BLaER1 treated with 17β-estradiol and CSF1 and Interleukin-3, amounts not matched to agents 10 nM and 100 nM (cell line): ENCODE results near the gene APBA2.

ENCODE experiments used
- H3K27ac ChIP-seq, 11 experiments: shearing (Covaris generic); formaldehyde crosslinking; 2 replicates each; pipeline ENCODE4 v1.8.1; 2022
- H3K27me3 ChIP-seq, 11 experiments: shearing (Covaris generic); formaldehyde crosslinking; 2 replicates each; pipeline ENCODE4 v1.8.1; 2022
- H3K36me3 ChIP-seq, 11 experiments: shearing (Covaris generic); formaldehyde crosslinking; 2 replicates each; pipeline ENCODE4 v1.8.1; 2022
- H3K4me1 ChIP-seq, 10 experiments: shearing (Covaris generic); formaldehyde crosslinking; 2 replicates each; pipeline ENCODE4 v1.8.1; 2022
- H3K4me2 ChIP-seq, 11 experiments: shearing (Covaris generic); formaldehyde crosslinking; 2 replicates each; pipeline ENCODE4 v1.8.1; 2022
- H3K4me3 ChIP-seq, 10 experiments: shearing (Covaris generic); formaldehyde crosslinking; 2 replicates each; pipeline ENCODE4 v1.8.1; 2022
- H3K9ac ChIP-seq, 11 experiments: shearing (Covaris generic); formaldehyde crosslinking; 2 replicates each; pipeline ENCODE4 v1.8.1; 2022
- H3K9me3 ChIP-seq, 11 experiments: shearing (Covaris generic); formaldehyde crosslinking; replicated peaks in 1 of 11; 2 replicates each; pipeline ENCODE4 v1.8.1; 2022
- H4K20me1 ChIP-seq, 11 experiments: shearing (Covaris generic); formaldehyde crosslinking; 2 replicates each; pipeline ENCODE4 v1.8.1; 2022
- Cebpa-rat ChIP-seq, 11 experiments: shearing (Covaris generic); IDR thresholded peaks; 2 replicates each; pipeline ENCODE4 v1.8.1; 2022

APBA2 gene

DNA sequence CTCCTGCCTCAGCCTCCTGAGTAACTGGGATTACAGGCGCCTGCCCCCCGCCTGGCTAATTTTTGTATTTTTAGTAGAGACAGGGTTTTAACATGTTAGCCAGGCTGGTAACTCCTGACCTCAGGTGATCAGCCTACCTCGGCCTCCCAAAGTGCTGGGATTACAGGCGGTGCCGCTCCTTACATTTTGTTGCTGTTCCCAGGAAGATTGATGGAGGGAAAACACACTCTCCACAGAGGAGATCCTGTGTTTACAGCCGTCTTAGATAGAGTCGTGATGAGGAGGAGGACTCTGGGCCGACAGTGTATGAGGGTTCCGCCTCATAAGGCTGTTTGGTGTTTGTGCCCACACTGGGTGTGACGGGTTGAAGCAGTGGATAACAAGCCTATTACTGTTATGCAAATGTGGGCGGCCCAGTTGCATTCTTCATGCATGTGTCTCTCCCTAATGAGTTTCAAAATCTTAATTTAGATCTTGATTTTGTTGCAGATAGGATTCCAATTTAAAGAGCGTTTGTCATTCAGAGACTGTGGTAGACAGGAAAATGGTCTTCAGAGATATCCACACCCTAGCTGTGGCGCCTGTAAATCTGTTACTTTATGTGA, 60.0 kb downstream of the APBA2 start:
- Histone ChIP-seq H3K27ac (no peak overlapping the region), H3K4me3 (no peak overlapping the region)
- TF ChIP-seq Cebpa-rat (IDR thresholded peaks at IDR 0.05), result no peak

DNA sequence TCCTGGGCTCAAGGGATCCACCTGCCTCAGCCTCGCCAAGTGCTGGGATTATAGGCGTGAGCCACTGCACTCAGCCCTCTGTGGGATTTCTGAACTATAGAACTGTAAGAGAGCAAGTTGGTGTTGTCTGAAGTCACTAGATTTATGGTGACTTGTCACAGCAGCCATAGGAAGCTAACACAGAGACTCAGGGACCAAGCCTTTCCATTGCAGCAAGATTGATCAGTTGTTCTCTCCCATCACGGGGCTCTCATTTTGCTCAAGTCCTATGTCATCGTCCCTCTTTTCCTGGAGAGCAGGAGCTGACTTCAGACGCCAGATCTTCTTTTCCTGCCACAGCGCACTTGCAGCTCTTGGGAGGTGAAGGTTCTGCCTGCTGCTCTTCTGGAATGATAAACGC, 61.0 kb downstream of the APBA2 start:
- no peak overlapping the region for H3K4me3 ChIP-seq
- peaks cover 0 to 75% (median 0%) of the 10 kb centered on the region in 11 experiments; a peak in 7 of 22 replicates for H3K27me3 ChIP-seq
- no peak overlapping the region for H3K9ac ChIP-seq
- peaks cover 0 to 14% (median 5%) of the 10 kb centered on the region in 11 experiments; a peak in 6 of 22 replicates for H3K36me3 ChIP-seq
- H3K27ac ChIP-seq, result no peak overlapping the region
- peaks cover 0 to 50% (median 23%) of the 10 kb centered on the region in 10 experiments; a peak in 13 of 20 replicates for H3K4me1 ChIP-seq
- peaks cover 0 to 78% (median 19%) of the 10 kb centered on the region in 11 experiments; a peak in 12 of 22 replicates for H4K20me1 ChIP-seq
- peaks cover 13 to 43% (median 30%) of the 10 kb centered on the region in 11 experiments for H3K9me3 ChIP-seq
- TF ChIP-seq Cebpa-rat (IDR thresholded peaks at IDR 0.05), result no peak
- peak overlapping the region in 1 of 11 experiments; percentile 31; a peak in 1 of 22 replicates for H3K4me2 ChIP-seq

More for the DNA sequence above, 60.0 kb downstream of the APBA2 start:
- Histone ChIP-seq H3K27me3 (peaks cover 0 to 85% (median 0%) of the 10 kb centered on the region in 11 experiments; a peak in 7 of 22 replicates), H3K4me2 (no peak overlapping the region), H3K9ac (no peak overlapping the region), H3K9me3 (peaks cover 17 to 47% (median 31%) of the 10 kb centered on the region in 11 experiments), H3K4me1 (peaks cover 0 to 60% (median 33%) of the 10 kb centered on the region in 10 experiments; a peak in 15 of 20 replicates), H3K36me3 (peaks cover 0 to 14% (median 5%) of the 10 kb centered on the region in 11 experiments; a peak in 6 of 22 replicates), H4K20me1 (peaks cover 0 to 85% (median 19%) of the 10 kb centered on the region in 11 experiments; a peak in 12 of 22 replicates)

DNA sequence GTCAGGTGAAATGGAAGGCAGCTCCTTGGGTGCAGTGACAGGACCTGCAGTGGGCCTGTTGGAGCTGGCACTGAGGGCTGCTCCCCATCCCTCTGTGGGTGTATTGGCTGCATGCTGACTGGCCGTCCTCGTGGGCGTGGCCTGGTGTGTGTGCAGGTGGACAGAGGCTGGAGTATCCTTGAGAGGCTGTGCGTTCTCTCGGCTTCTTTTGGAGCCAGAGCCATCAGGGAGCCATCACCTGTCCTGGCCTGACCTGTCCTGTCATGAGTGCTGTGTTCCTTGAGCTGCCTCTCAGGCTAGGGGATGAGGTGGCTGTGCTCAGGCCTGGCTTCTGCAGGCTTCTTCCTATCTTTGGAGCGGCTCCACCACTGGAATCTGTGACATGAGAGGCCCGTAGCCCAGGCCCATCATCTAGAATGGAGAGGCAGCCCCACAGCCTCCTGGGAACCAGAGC, 61.5 kb downstream of the APBA2 start:
- H3K27me3 ChIP-seq, result peaks cover 0 to 71% (median 0%) of the 10 kb centered on the region in 11 experiments; a peak in 7 of 22 replicates
- peaks cover 0 to 50% (median 20%) of the 10 kb centered on the region in 10 experiments; a peak in 13 of 20 replicates for H3K4me1 ChIP-seq
- H3K9ac ChIP-seq, result no peak overlapping the region
- H3K36me3 ChIP-seq, result peaks cover 0 to 14% (median 5%) of the 10 kb centered on the region in 11 experiments; a peak in 6 of 22 replicates
- peaks cover 0 to 79% (median 19%) of the 10 kb centered on the region in 11 experiments; a peak in 12 of 22 replicates for H4K20me1 ChIP-seq
- no peak for TF ChIP-seq Cebpa-rat (IDR thresholded peaks at IDR 0.05)
- H3K4me2 ChIP-seq, result peak overlapping the region in 3 of 11 experiments; percentile 21 to 52 (median 31); a peak in 3 of 22 replicates
- no peak overlapping the region for H3K27ac ChIP-seq
- no peak overlapping the region for H3K4me3 ChIP-seq
- peaks cover 9 to 39% (median 26%) of the 10 kb centered on the region in 11 experiments for H3K9me3 ChIP-seq

DNA sequence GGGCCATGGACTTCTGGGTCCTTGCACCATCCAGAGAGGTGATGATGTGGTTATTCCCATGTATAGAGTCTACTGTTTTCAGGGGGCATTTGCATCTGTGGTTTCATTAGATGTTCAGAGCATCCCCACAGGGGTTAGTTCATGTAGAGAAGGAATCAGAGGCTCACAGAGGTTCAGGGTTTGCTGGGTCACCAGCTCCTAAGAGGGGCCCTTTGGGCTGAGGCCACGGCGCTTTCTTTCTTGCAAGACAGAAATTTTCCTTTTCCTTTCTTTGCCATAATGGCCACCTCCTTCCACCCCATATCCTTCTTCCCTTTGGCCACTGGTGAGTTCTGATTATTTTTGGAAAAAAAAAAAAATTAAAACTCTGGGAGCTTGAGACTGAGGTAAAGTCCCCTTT, 62.3 kb downstream of the APBA2 start:
- Histone ChIP-seq H3K36me3 (peaks cover 0 to 14% (median 1%) of the 10 kb centered on the region in 11 experiments; a peak in 5 of 22 replicates), H3K9me3 (peaks cover under 1 to 32% (median 18%) of the 10 kb centered on the region in 11 experiments; a peak in 21 of 22 replicates), H3K4me3 (no peak overlapping the region), H3K4me1 (peaks cover 0 to 43% (median 18%) of the 10 kb centered on the region in 10 experiments; a peak in 13 of 20 replicates), H3K27ac (no peak overlapping the region), H3K4me2 (peak overlapping the region in 6 of 11 experiments; percentile 4 to 52 (median 20); a peak in 10 of 22 replicates), H3K27me3 (peaks cover 0 to 63% (median 0%) of the 10 kb centered on the region in 11 experiments; a peak in 7 of 22 replicates), H4K20me1 (peaks cover 0 to 75% (median 18%) of the 10 kb centered on the region in 11 experiments; a peak in 12 of 22 replicates), H3K9ac (no peak overlapping the region)
- no peak for TF ChIP-seq Cebpa-rat (IDR thresholded peaks at IDR 0.05)

DNA sequence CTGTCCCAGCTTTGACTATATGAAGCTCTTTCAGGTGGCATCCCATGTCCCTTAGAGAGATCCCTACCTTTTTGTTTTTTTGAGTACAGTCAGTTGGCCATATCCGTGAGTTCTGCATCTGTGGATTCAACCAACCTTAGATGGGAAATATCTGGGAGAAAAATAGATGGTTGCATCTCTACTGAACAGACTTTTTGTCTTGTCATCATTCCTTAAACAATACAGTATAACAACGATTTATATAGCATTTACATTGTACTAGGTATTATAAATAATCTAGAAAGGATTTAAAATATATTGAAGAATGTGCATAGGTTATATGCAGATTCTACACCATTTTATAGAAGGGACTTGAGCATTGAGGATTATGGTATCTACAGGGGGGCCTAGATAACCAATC, 65.1 kb downstream of the APBA2 start:
- Histone ChIP-seq H3K9me3 (peaks cover 0 to 7% (median 0%) of the 10 kb centered on the region in 11 experiments; a peak in 5 of 22 replicates), H4K20me1 (peaks cover 0 to 77% (median 30%) of the 10 kb centered on the region in 11 experiments; a peak in 15 of 22 replicates), H3K4me1 (peaks cover 11 to 60% (median 42%) of the 10 kb centered on the region in 10 experiments), H3K36me3 (no peaks in the 10 kb centered on the region), H3K27me3 (peaks cover 0 to 34% (median 0%) of the 10 kb centered on the region in 11 experiments; a peak in 4 of 22 replicates), H3K4me3 (no peak overlapping the region), H3K9ac (no peak overlapping the region), H3K4me2 (no peak overlapping the region), H3K27ac (0 out of 22 replicates have a peak overlapping the region, but pooled peaks of 1 of the 11 experiments have one; percentile 24)
- TF ChIP-seq Cebpa-rat (IDR thresholded peaks at IDR 0.05), result no peak

DNA sequence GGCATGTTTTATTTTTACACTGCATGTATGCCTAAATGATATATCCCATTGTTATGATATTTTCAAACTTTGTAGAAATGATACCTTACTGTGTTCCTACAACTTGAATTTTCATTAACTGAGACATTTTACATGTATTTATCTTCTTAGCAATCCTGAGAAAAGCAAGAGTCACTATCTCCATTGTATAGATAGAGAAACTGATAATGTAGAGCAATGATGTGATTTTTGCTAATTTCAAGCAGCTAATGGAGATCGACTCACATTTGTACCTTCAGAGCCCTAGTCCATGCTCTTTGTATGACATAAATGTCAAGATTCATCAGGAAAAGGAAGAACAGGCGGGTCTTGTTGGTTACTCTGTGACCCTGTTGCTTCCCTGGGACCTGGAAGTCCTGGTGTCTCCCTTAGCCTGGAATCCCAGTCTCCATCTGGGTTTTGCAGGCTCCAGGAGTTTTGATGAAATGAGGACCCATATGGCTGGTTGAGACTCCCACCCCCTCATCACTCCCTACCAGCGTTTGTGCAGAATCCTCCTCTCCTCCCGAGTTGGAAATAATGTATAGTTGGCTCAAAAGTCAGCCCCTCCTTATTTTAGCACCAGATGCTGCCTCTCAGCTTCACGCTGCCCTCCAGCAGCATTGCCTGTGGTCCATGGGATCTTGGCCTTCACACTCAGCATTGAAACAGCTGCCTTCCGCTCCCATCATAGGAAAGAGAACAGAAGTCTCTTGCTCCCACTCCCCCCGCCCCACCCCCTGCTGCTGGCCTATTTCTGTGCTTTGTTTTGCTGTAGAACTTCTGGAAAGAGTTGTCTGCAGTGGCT, 67.1 kb downstream of the APBA2 start:
- Histone ChIP-seq H3K4me1 (peaks cover 11 to 52% (median 40%) of the 10 kb centered on the region in 10 experiments), H3K4me3 (no peak overlapping the region), H3K27ac (0 out of 22 replicates have a peak overlapping the region, but pooled peaks of 1 of the 11 experiments have one; percentile 2), H3K4me2 (no peak overlapping the region), H3K9me3 (no peaks in the 10 kb centered on the region), H3K27me3 (peaks cover 0 to 15% (median 0%) of the 10 kb centered on the region in 11 experiments; a peak in 3 of 22 replicates), H4K20me1 (peaks cover 0 to 71% (median 27%) of the 10 kb centered on the region in 11 experiments; a peak in 15 of 22 replicates), H3K9ac (no peak overlapping the region), H3K36me3 (no peaks in the 10 kb centered on the region)
- TF ChIP-seq Cebpa-rat (IDR thresholded peaks at IDR 0.05), result no peak

DNA sequence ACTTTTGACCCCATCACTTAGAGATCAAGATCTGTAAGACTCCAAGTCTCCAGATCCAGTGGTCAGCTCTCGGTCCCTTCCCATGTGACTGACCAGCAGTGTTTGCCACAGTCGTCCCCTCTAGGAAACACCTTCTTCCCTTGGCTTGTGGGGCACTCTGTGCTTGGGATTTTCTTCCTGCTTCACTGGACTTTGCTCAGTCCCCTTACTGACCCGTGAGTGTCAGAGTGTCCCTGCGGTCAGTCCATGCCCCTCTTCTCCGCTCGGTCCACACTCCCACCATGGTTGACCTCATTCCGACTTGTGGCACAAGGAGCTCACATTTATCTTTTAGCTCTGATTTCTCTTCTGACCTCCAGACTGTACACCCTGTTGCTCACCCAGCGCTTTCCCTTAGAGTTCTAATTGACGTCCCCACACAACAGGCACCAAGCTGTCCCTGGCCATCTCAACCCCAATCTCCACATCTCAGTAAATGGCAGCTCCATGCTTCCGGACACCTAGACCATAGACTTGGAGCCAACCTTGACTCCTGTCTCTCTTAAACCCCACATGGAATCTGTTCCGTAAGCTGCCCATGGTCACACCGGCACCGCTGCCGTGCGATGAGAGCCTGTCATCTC, 67.9 kb downstream of the APBA2 start:
- H3K9me3 ChIP-seq, result no peaks in the 10 kb centered on the region
- peaks cover 11 to 44% (median 33%) of the 10 kb centered on the region in 10 experiments for H3K4me1 ChIP-seq
- H3K36me3 ChIP-seq, result no peaks in the 10 kb centered on the region
- no peak overlapping the region for H3K9ac ChIP-seq
- H3K4me2 ChIP-seq, result peak overlapping the region in 8 of 11 experiments; percentile 61 to 89 (median 77); a peak in 9 of 22 replicates
- H3K27me3 ChIP-seq, result peaks cover 0 to 8% (median 0%) of the 10 kb centered on the region in 11 experiments; a peak in 3 of 22 replicates
- H4K20me1 ChIP-seq, result peaks cover 0 to 68% (median 27%) of the 10 kb centered on the region in 11 experiments; a peak in 15 of 22 replicates
- H3K27ac ChIP-seq, result peak overlapping the region in 2 of 11 experiments; percentile 2 to 63; a peak in 2 of 22 replicates
- no peak overlapping the region for H3K4me3 ChIP-seq
- no peak for TF ChIP-seq Cebpa-rat (IDR thresholded peaks at IDR 0.05)
